ENCODE measurements around the gene OBSCN.
"Not testable (repeated sequence)": the region's sequence is repeated elsewhere in the genome, so short reads cannot be mapped to it uniquely, and the experiment has no call there.

OBSCN gene

GRCh38 chr1:228213917-228214808 lies 6.3 kb downstream of the OBSCN start:
- DNase-seq (ENCODE audit: low read depth, low spot score) = no peak

GRCh38 chr1:228214921-228215662 lies 7.2 kb downstream of the OBSCN start:
- no peak for DNase-seq (ENCODE audit: low read depth, low spot score)

- no peak for DNase-seq (ENCODE audit: low read depth, low spot score)
Measured at GRCh38 chr1:228215663-228216116, 7.8 kb downstream of the OBSCN start.

- DNase-seq (ENCODE audit: low read depth, low spot score) = no peak
Measured at GRCh38 chr1:228216371-228217320, 8.8 kb downstream of the OBSCN start.

- DNase-seq (ENCODE audit: low read depth, low spot score) = no peak
Measured at GRCh38 chr1:228217551-228218344, 9.9 kb downstream of the OBSCN start.

GRCh38 chr1:228218513-228219244 lies 10.8 kb downstream of the OBSCN start:
- no peak for DNase-seq (ENCODE audit: low read depth, low spot score)

- no peak for DNase-seq (ENCODE audit: low read depth, low spot score)
Measured at GRCh38 chr1:228219245-228219961, 11.6 kb downstream of the OBSCN start.

- DNase-seq (ENCODE audit: low read depth, low spot score) = no peak
Measured at GRCh38 chr1:228219962-228220780, 12.3 kb downstream of the OBSCN start.

GRCh38 chr1:228221097-228221496 lies 13.3 kb downstream of the OBSCN start:
- not testable (repeated sequence) for DNase-seq (ENCODE audit: low read depth, low spot score)

GRCh38 chr1:228222548-228222947 lies 14.7 kb downstream of the OBSCN start:
- no peak for DNase-seq (ENCODE audit: low read depth, low spot score)

- DNase-seq (ENCODE audit: low read depth, low spot score) = no peak
Measured at GRCh38 chr1:228224198-228225164, 16.6 kb downstream of the OBSCN start.

GRCh38 chr1:228225165-228225710 lies 17.4 kb downstream of the OBSCN start:
- DNase-seq (ENCODE audit: low read depth, low spot score) = no peak

- DNase-seq (ENCODE audit: low read depth, low spot score) = no peak
Measured at GRCh38 chr1:228225740-228226139, 17.9 kb downstream of the OBSCN start.

- no peak for DNase-seq (ENCODE audit: low read depth, low spot score)
Measured at GRCh38 chr1:228226141-228226874, 18.5 kb downstream of the OBSCN start.

GRCh38 chr1:228226956-228227791 lies 19.3 kb downstream of the OBSCN start:
- DNase-seq (ENCODE audit: low read depth, low spot score) = no peak
